ENCODE results near the gene SLC9A1.

GRCh38 chr1:27058966-27059669 is 95.8 kb downstream of the SLC9A1 start:
- no peak for TF ChIP-seq CTCF (IDR thresholded peaks at IDR 0.05)
- no peak for TF ChIP-seq POLR2A (IDR thresholded peaks at IDR 0.05)

Data from upper lobe of left lung (tissue), 4 donors.